ENCODE data around the gene GPC6. TPM values are rescaled to one million over a fixed set of nuclear protein-coding genes. Genes with fewer than 3 reads are reported as not detected.
"Not testable (repeated sequence)": the region's sequence is repeated elsewhere in the genome, so short reads cannot be mapped to it uniquely, and the experiment has no call there.

Gene GPC6
- total and polyA plus RNA-seq, 2 donors (not counting 1 experiment from before 2014, with no cell fraction given), result not detected

GRCh38 chr13:94343243-94343585 is 1116.6 kb downstream of the GPC6 start:
- Histone ChIP-seq H4K20me1 (ENCODE audit: control insufficient read depth, insufficient read depth, low read length, poor library complexity, severe bottlenecking) (no peaks in the 10 kb centered on the region), H3K27me3 (replicated peaks in 1 of 4; ENCODE audit: control extremely low read depth in 1 of 4, control insufficient read depth in 3 of 4, insufficient read depth in 4 of 4, low read length in 3 of 4) (no peaks in the 10 kb centered on the region), H3K79me2 (ENCODE audit: control insufficient read depth, insufficient read depth, low read length) (no peaks in the 10 kb centered on the region), H3K9ac (ENCODE audit: low read length) (no peak overlapping the region), H3K9me3 (ENCODE audit: control extremely low read depth in 1 of 3, control insufficient read depth in 2 of 3, insufficient read depth in 1 of 3, low read length in 2 of 3) (no peaks in the 10 kb centered on the region), H2AFZ (ENCODE audit: insufficient read depth, low read depth, low read length, poor library complexity, severe bottlenecking) (no peak overlapping the region), H3K4me1 (ENCODE audit: control insufficient read depth in 2 of 2, insufficient read depth in 2 of 2, low read length in 2 of 2) (peaks cover 0 to 3% of the 10 kb centered on the region in 2 donors), H3K4me2 (replicated peaks; ENCODE audit: low read depth, low read length, poor library complexity, severe bottlenecking) (no peak overlapping the region), H3K4me3 (ENCODE audit: control extremely low read depth in 1 of 5, extremely low read depth in 1 of 5, insufficient read depth in 1 of 5, low read depth in 2 of 5, low read length in 4 of 5) (no peak overlapping the region), H3K36me3 (replicated peaks in 1 of 2; ENCODE audit: control extremely low read depth in 1 of 2, control insufficient read depth in 1 of 2, extremely low read depth in 1 of 2, insufficient read depth in 2 of 2, low read length in 1 of 2) (no peaks in the 10 kb centered on the region), H3K27ac (ENCODE audit: low read length in 2 of 2) (no peak overlapping the region)
- CTCF ChIA-PET, result no interaction called here
- Mint-ChIP-seq H3K9me3 (ENCODE audit: insufficient read depth) (no peaks in the 10 kb centered on the region), H3K4me3 (no peak overlapping the region), H3K27ac (no peak overlapping the region), H3K4me1 (peaks cover 6% of the 10 kb centered on the region), H3K27me3 (no peaks in the 10 kb centered on the region)
- 90% methylated on average over 7 of the region's 7 CpGs for WGBS (ENCODE audit: insufficient coverage)
- no peak for DNase-seq
- ATAC-seq (ENCODE audit: low read depth), result no peak
- TF ChIP-seq CTCF (IDR thresholded peaks at IDR 0.05), result no peak
- no peak for TF ChIP-seq EZH2 (IDR thresholded peaks at IDR 0.05; ENCODE audit: borderline replicate concordance, insufficient read depth, low read depth, low read length, poor library complexity, severe bottlenecking)
- POLR2A ChIA-PET, result no interaction called here
- intact Hi-C loops (cut with micrococcal nuclease), result no loop called here

- H3K4me2 ChIP-seq (replicated peaks; ENCODE audit: low read depth, low read length, poor library complexity, severe bottlenecking); H3K4me3 Mint-ChIP-seq; DNase-seq; H3K36me3 ChIP-seq (replicated peaks in 1 of 2; ENCODE audit: control extremely low read depth in 1 of 2, control insufficient read depth in 1 of 2, extremely low read depth in 1 of 2, insufficient read depth in 2 of 2, low read length in 1 of 2); intact Hi-C loops (cut with micrococcal nuclease); H3K4me1 ChIP-seq (ENCODE audit: control insufficient read depth in 2 of 2, insufficient read depth in 2 of 2, low read length in 2 of 2); H3K79me2 ChIP-seq (ENCODE audit: control insufficient read depth, insufficient read depth, low read length); H3K27me3 ChIP-seq (replicated peaks in 1 of 4; ENCODE audit: control extremely low read depth in 1 of 4, control insufficient read depth in 3 of 4, insufficient read depth in 4 of 4, low read length in 3 of 4); H3K4me3 ChIP-seq (ENCODE audit: control extremely low read depth in 1 of 5, extremely low read depth in 1 of 5, insufficient read depth in 1 of 5, low read depth in 2 of 5, low read length in 4 of 5); H3K9me3 ChIP-seq (ENCODE audit: control extremely low read depth in 1 of 3, control insufficient read depth in 2 of 3, insufficient read depth in 1 of 3, low read length in 2 of 3); H4K20me1 ChIP-seq (ENCODE audit: control insufficient read depth, insufficient read depth, low read length, poor library complexity, severe bottlenecking); POLR2A ChIA-PET; H3K27me3 Mint-ChIP-seq; H2AFZ ChIP-seq (ENCODE audit: insufficient read depth, low read depth, low read length, poor library complexity, severe bottlenecking); H3K9me3 Mint-ChIP-seq (ENCODE audit: insufficient read depth); ATAC-seq (ENCODE audit: low read depth); CTCF ChIA-PET; H3K27ac ChIP-seq (ENCODE audit: low read length in 2 of 2); H3K9ac ChIP-seq (ENCODE audit: low read length); H3K27ac Mint-ChIP-seq; H3K4me1 Mint-ChIP-seq: not testable (repeated sequence)
- WGBS (ENCODE audit: insufficient coverage), result 90% methylated on average over 2 of the region's 3 CpGs
These were observed 1117.1 kb downstream of the GPC6 start for GRCh38 chr13:94343687-94344086.

Measured in B cell (primary cell).